ENCODE measurements around the gene PIAS1.
A peak's percentile ranks its signal among the peaks of the same experiment; 100 is the strongest.
"Not testable (repeated sequence)": the region's sequence is repeated elsewhere in the genome, so short reads cannot be mapped to it uniquely, and the experiment has no call there.

PIAS1 gene

GRCh38 chr15:68223171-68223570 lies 169.1 kb downstream of the PIAS1 start:
- peaks cover 44% of the 10 kb centered on the region for H3K36me3 ChIP-seq
- H3K9me3 ChIP-seq: no peaks in the 10 kb centered on the region; the same call in 1 of the 2 replicates
- no peak for TF ChIP-seq CTCF (IDR thresholded peaks at IDR 0.05; ENCODE audit: low read depth, low read length)
- no peak for DNase-seq
- H3K27me3 ChIP-seq: no peaks in the 10 kb centered on the region
- no peak overlapping the region for H3K4me3 ChIP-seq (ENCODE audit: low read depth, low read length)
- no peaks in the 10 kb centered on the region; the same call in 1 of the 2 replicates for H3K4me1 ChIP-seq

- Histone ChIP-seq H3K4me1 (no peaks in the 10 kb centered on the region; the same call in 1 of the 2 replicates), H3K9me3 (no peaks in the 10 kb centered on the region; the same call in 1 of the 2 replicates), H3K4me3 (ENCODE audit: low read depth, low read length) (no peak overlapping the region), H3K27me3 (no peaks in the 10 kb centered on the region), H3K36me3 (peaks cover 34% of the 10 kb centered on the region)
- no peak for TF ChIP-seq CTCF (IDR thresholded peaks at IDR 0.05; ENCODE audit: low read depth, low read length)
- no peak for DNase-seq
These were observed 170.0 kb downstream of the PIAS1 start for GRCh38 chr15:68224108-68224507.

- no peaks in the 10 kb centered on the region; the same call in 1 of the 2 replicates for H3K4me1 ChIP-seq
- H3K27me3 ChIP-seq: no peaks in the 10 kb centered on the region
- no peak for TF ChIP-seq CTCF (IDR thresholded peaks at IDR 0.05; ENCODE audit: low read depth, low read length)
- H3K4me3 ChIP-seq (ENCODE audit: low read depth, low read length): no peak overlapping the region
- no peaks in the 10 kb centered on the region; the same call in 1 of the 2 replicates for H3K9me3 ChIP-seq
- no peak for DNase-seq
- peaks cover 28% of the 10 kb centered on the region for H3K36me3 ChIP-seq
These were observed 170.6 kb downstream of the PIAS1 start for GRCh38 chr15:68224546-68225250.

- H3K4me1 ChIP-seq; H3K27me3 ChIP-seq; DNase-seq; H3K9me3 ChIP-seq; H3K4me3 ChIP-seq (ENCODE audit: low read depth, low read length): not testable (repeated sequence)
- H3K36me3 ChIP-seq: peaks cover 21% of the 10 kb centered on the region
These were observed 171.3 kb downstream of the PIAS1 start for GRCh38 chr15:68225442-68225841.

- Histone ChIP-seq H3K36me3 (peaks cover 17% of the 10 kb centered on the region), H3K4me3 (ENCODE audit: low read depth, low read length) (peak overlapping the region; percentile 81), H3K9me3 (no peaks in the 10 kb centered on the region; the same call in 1 of the 2 replicates), H3K27me3 (no peaks in the 10 kb centered on the region), H3K4me1 (peaks cover 19% of the 10 kb centered on the region)
- no peak for DNase-seq
- TF ChIP-seq CTCF (IDR thresholded peaks at IDR 0.05; ENCODE audit: low read depth, low read length): no peak
These were observed 173.6 kb downstream of the PIAS1 start for GRCh38 chr15:68227643-68228142.

GRCh38 chr15:68228143-68228970 lies 174.2 kb downstream of the PIAS1 start:
- Histone ChIP-seq H3K27me3 (no peaks in the 10 kb centered on the region), H3K4me3 (ENCODE audit: low read depth, low read length) (peak overlapping the region; percentile 81), H3K36me3 (peaks cover 13% of the 10 kb centered on the region), H3K9me3 (no peaks in the 10 kb centered on the region; the same call in 1 of the 2 replicates), H3K4me1 (peaks cover 19% of the 10 kb centered on the region)
- DNase-seq: no peak
- no peak for TF ChIP-seq CTCF (IDR thresholded peaks at IDR 0.05; ENCODE audit: low read depth, low read length)
